Trophoblast cell (in vitro differentiated cells and primary cell): Measurements from ENCODE around the gene LRATD1.

ENCODE experiments used
- DNase-seq, 2 donors: peaks; one replicate each; pipeline ENCODE4 v3.0.0-alpha.2; 2016
- H2AFZ ChIP-seq: 2 replicates; pipeline ENCODE4 v1.6.1; 2013; ENCODE audit warnings: low read length, moderate library complexity, mild to moderate bottlenecking; ENCODE audit not compliant: insufficient read depth, poor library complexity
- H2AK5ac ChIP-seq: 2 replicates; pipeline ENCODE4 v1.6.1; 2013; ENCODE audit warnings: mild to moderate bottlenecking, low read length
- H2BK120ac ChIP-seq: 2 replicates; pipeline ENCODE4 v1.6.1; 2013; ENCODE audit warnings: low read length, mild to moderate bottlenecking, moderate library complexity; ENCODE audit not compliant: insufficient read depth, poor library complexity
- H2BK12ac ChIP-seq: 2 replicates; pipeline ENCODE4 v1.6.1; 2013; ENCODE audit warnings: mild to moderate bottlenecking, low read length, moderate library complexity
- H2BK5ac ChIP-seq: 2 replicates; pipeline ENCODE4 v1.6.1; 2013; ENCODE audit warnings: low read length, low read depth, moderate library complexity, mild to moderate bottlenecking; ENCODE audit not compliant: poor library complexity
- H3K14ac ChIP-seq: 2 replicates; pipeline ENCODE4 v1.6.1; 2013; ENCODE audit warnings: mild to moderate bottlenecking, low read length
- H3K18ac ChIP-seq: 2 replicates; pipeline ENCODE4 v1.6.1; 2013; ENCODE audit warnings: mild to moderate bottlenecking, low read length
- H3K23ac ChIP-seq: 2 replicates; pipeline ENCODE4 v1.6.1; 2013; ENCODE audit warnings: low read length
- H3K27ac ChIP-seq: 2 replicates; pipeline ENCODE4 v1.5.1; 2013; ENCODE audit warnings: low read depth, mild to moderate bottlenecking, inconsistent platforms, low read length, moderate library complexity
- H3K27me3 ChIP-seq: 2 replicates; pipeline ENCODE4 v1.6.1; 2013; ENCODE audit warnings: inconsistent platforms, mild to moderate bottlenecking, low read length, moderate library complexity; ENCODE audit not compliant: insufficient read depth
- H3K36me3 ChIP-seq, 2 experiments: 1 replicate in 1 of 2; 2 replicates in 1 of 2; pipeline ENCODE4 v1.6.1; 2013; ENCODE audit warnings: low read length in 2 of 2, mild to moderate bottlenecking in 2 of 2, moderate library complexity in 1 of 2; ENCODE audit not compliant: insufficient read depth in 2 of 2, control insufficient read depth in 1 of 2
- H3K4ac ChIP-seq: 2 replicates; pipeline ENCODE4 v1.6.1; 2013; ENCODE audit warnings: low read depth, mild to moderate bottlenecking, low read length, moderate library complexity
- H3K4me1 ChIP-seq, 2 experiments: 1 replicate in 1 of 2; 2 replicates in 1 of 2; pipeline ENCODE4 v1.6.1; 2013; ENCODE audit warnings: low read length in 2 of 2, mild to moderate bottlenecking in 2 of 2, moderate library complexity in 1 of 2; ENCODE audit not compliant: insufficient read depth in 2 of 2, control insufficient read depth in 1 of 2
- H3K4me2 ChIP-seq: 2 replicates; pipeline ENCODE4 v1.6.1; 2013; ENCODE audit warnings: inconsistent platforms, mild to moderate bottlenecking, low read length, moderate library complexity
- H3K4me3 ChIP-seq: 2 replicates; pipeline ENCODE4 v1.5.1; 2013; ENCODE audit warnings: mild to moderate bottlenecking, low read depth, low read length, inconsistent platforms
- H3K79me1 ChIP-seq: one replicate; pipeline ENCODE4 v1.6.1; 2013; ENCODE audit warnings: low read length
- H3K79me2 ChIP-seq: 2 replicates; pipeline ENCODE4 v1.6.1; 2013; ENCODE audit warnings: low read length, mild to moderate bottlenecking; ENCODE audit not compliant: control insufficient read depth, insufficient read depth, poor library complexity
- H3K9ac ChIP-seq: 2 replicates; pipeline ENCODE4 v1.6.1; 2013; ENCODE audit warnings: mild to moderate bottlenecking, low read length
- H3K9me3 ChIP-seq: 2 replicates; pipeline ENCODE4 v1.6.1; 2013; ENCODE audit warnings: low read depth, mild to moderate bottlenecking, control low read depth, inconsistent platforms, low read length; ENCODE audit not compliant: insufficient read depth
- H4K12ac ChIP-seq: 2 replicates; pipeline ENCODE4 v1.6.1; 2013; ENCODE audit warnings: low read depth, mild to moderate bottlenecking, low read length, moderate library complexity
- H4K8ac ChIP-seq: 2 replicates; pipeline ENCODE4 v1.6.1; 2013; ENCODE audit warnings: low read depth, mild to moderate bottlenecking, low read length, moderate library complexity
- H4K91ac ChIP-seq: one replicate; pipeline ENCODE4 v1.6.1; 2013; ENCODE audit warnings: low read depth, mild to moderate bottlenecking, low read length, moderate library complexity
- WGBS: extraction: QIAGEN DNeasy Blood & Tissue Kit; methylation state at CpG from one replicate; pipeline ENCODE4 v1.1.7; 2013; ENCODE audit warnings: missing lambda C conversion rate; ENCODE audit not compliant: insufficient read length, insufficient coverage; ENCODE audit errors: extremely low coverage; 5-methylcytosine and 5-hydroxymethylcytosine counted together

Gene LRATD1

GRCh38 chr2:14601156-14601770 lies 31.3 kb upstream of the LRATD1 start:
- Histone ChIP-seq H3K9me3 (no peaks in the 10 kb centered on the region), H3K4me1 (no peaks in the 10 kb centered on the region), H3K4me3 (no peak overlapping the region), H3K79me2 (no peaks in the 10 kb centered on the region), H4K8ac (no peak overlapping the region), H3K23ac (no peak overlapping the region), H3K9ac (no peak overlapping the region), H3K27me3 (no peaks in the 10 kb centered on the region), H2BK5ac (no peak overlapping the region), H3K4ac (no peak overlapping the region), H2BK12ac (no peak overlapping the region), H3K14ac (no peak overlapping the region), H2AFZ (no peak overlapping the region), H4K12ac (no peak overlapping the region), H2AK5ac (no peak overlapping the region), H2BK120ac (no peak overlapping the region), H3K36me3 (no peaks in the 10 kb centered on the region), H3K79me1 (no peaks in the 10 kb centered on the region), H3K18ac (no peak overlapping the region), H3K4me2 (no peak overlapping the region), H3K27ac (no peak overlapping the region), H4K91ac (no peak overlapping the region)
- no peak for DNase-seq
- no CpG with 5 or more reads among the region's 3 CpGs for WGBS

- no peak overlapping the region for H4K8ac ChIP-seq
- no peaks in the 10 kb centered on the region for H3K36me3 ChIP-seq
- no peak overlapping the region for H3K4ac ChIP-seq
- no peak overlapping the region for H3K4me2 ChIP-seq
- H3K9ac ChIP-seq, result no peak overlapping the region
- H3K9me3 ChIP-seq, result no peaks in the 10 kb centered on the region
- no peak overlapping the region for H4K12ac ChIP-seq
- no peak overlapping the region for H2BK12ac ChIP-seq
- H3K4me1 ChIP-seq, result no peaks in the 10 kb centered on the region
- H3K18ac ChIP-seq, result no peak overlapping the region
- H3K14ac ChIP-seq, result no peak overlapping the region
- no peak overlapping the region for H2BK120ac ChIP-seq
- H3K79me1 ChIP-seq, result no peaks in the 10 kb centered on the region
- H3K79me2 ChIP-seq, result no peaks in the 10 kb centered on the region
- no peak overlapping the region for H4K91ac ChIP-seq
- H2BK5ac ChIP-seq, result no peak overlapping the region
- H3K23ac ChIP-seq, result no peak overlapping the region
- no peak overlapping the region for H3K4me3 ChIP-seq
- H2AFZ ChIP-seq, result no peak overlapping the region
- H2AK5ac ChIP-seq, result no peak overlapping the region
- no peaks in the 10 kb centered on the region for H3K27me3 ChIP-seq
- no CpG with 5 or more reads among the region's 1 CpG for WGBS
- no peak overlapping the region for H3K27ac ChIP-seq
- no peak for DNase-seq
These were observed 30.2 kb upstream of the LRATD1 start for GRCh38 chr2:14602309-14602708.

- H2AFZ ChIP-seq, result no peak overlapping the region
- H3K79me2 ChIP-seq, result no peaks in the 10 kb centered on the region
- H2BK120ac ChIP-seq, result no peak overlapping the region
- H3K4me3 ChIP-seq, result no peak overlapping the region
- H3K36me3 ChIP-seq, result no peaks in the 10 kb centered on the region
- no peak overlapping the region for H4K12ac ChIP-seq
- H4K91ac ChIP-seq, result no peak overlapping the region
- no CpG with 5 or more reads among the region's 2 CpGs for WGBS
- no peak overlapping the region for H3K27ac ChIP-seq
- no peak overlapping the region for H2BK12ac ChIP-seq
- no peaks in the 10 kb centered on the region for H3K27me3 ChIP-seq
- no peak overlapping the region for H4K8ac ChIP-seq
- no peaks in the 10 kb centered on the region for H3K79me1 ChIP-seq
- H3K4ac ChIP-seq, result no peak overlapping the region
- no peak overlapping the region for H3K9ac ChIP-seq
- H2AK5ac ChIP-seq, result no peak overlapping the region
- H3K9me3 ChIP-seq, result no peaks in the 10 kb centered on the region
- no peak for DNase-seq
- H3K14ac ChIP-seq, result no peak overlapping the region
- no peak overlapping the region for H2BK5ac ChIP-seq
- no peak overlapping the region for H3K18ac ChIP-seq
- H3K4me2 ChIP-seq, result no peak overlapping the region
- H3K4me1 ChIP-seq, result no peaks in the 10 kb centered on the region
- no peak overlapping the region for H3K23ac ChIP-seq
These were observed 28.8 kb upstream of the LRATD1 start for GRCh38 chr2:14603676-14604075.

- no peak overlapping the region for H2BK120ac ChIP-seq
- no peak overlapping the region for H3K4me2 ChIP-seq
- no peak overlapping the region for H2AFZ ChIP-seq
- no peak overlapping the region for H2AK5ac ChIP-seq
- no peak overlapping the region for H3K18ac ChIP-seq
- no peak overlapping the region for H3K9ac ChIP-seq
- H3K23ac ChIP-seq, result no peak overlapping the region
- WGBS, result no CpG with 5 or more reads among the region's 2 CpGs
- H3K36me3 ChIP-seq, result no peaks in the 10 kb centered on the region
- H3K27me3 ChIP-seq, result no peaks in the 10 kb centered on the region
- no peak overlapping the region for H3K14ac ChIP-seq
- no peak overlapping the region for H3K4me3 ChIP-seq
- no peaks in the 10 kb centered on the region for H3K9me3 ChIP-seq
- DNase-seq, result no peak
- H2BK5ac ChIP-seq, result no peak overlapping the region
- H3K79me1 ChIP-seq, result no peaks in the 10 kb centered on the region
- no peaks in the 10 kb centered on the region for H3K4me1 ChIP-seq
- no peak overlapping the region for H3K4ac ChIP-seq
- H4K8ac ChIP-seq, result no peak overlapping the region
- no peak overlapping the region for H2BK12ac ChIP-seq
- H4K91ac ChIP-seq, result no peak overlapping the region
- H4K12ac ChIP-seq, result no peak overlapping the region
- H3K27ac ChIP-seq, result no peak overlapping the region
- H3K79me2 ChIP-seq, result no peaks in the 10 kb centered on the region
These were observed 24.3 kb upstream of the LRATD1 start for GRCh38 chr2:14608245-14608644.
